IPS-NIHi7 (cell line): Measurements from ENCODE around the gene BPIFB6.
"Not testable (repeated sequence)": the region's sequence is repeated elsewhere in the genome, so short reads cannot be mapped to it uniquely, and the experiment has no call there.

ENCODE experiments used
- DNase-seq: peaks from one replicate; pipeline ENCODE4 v3.0.0; 2012; ENCODE audit warnings: mixed read lengths; ENCODE audit errors: extremely low spot score

Gene BPIFB6

DNA sequence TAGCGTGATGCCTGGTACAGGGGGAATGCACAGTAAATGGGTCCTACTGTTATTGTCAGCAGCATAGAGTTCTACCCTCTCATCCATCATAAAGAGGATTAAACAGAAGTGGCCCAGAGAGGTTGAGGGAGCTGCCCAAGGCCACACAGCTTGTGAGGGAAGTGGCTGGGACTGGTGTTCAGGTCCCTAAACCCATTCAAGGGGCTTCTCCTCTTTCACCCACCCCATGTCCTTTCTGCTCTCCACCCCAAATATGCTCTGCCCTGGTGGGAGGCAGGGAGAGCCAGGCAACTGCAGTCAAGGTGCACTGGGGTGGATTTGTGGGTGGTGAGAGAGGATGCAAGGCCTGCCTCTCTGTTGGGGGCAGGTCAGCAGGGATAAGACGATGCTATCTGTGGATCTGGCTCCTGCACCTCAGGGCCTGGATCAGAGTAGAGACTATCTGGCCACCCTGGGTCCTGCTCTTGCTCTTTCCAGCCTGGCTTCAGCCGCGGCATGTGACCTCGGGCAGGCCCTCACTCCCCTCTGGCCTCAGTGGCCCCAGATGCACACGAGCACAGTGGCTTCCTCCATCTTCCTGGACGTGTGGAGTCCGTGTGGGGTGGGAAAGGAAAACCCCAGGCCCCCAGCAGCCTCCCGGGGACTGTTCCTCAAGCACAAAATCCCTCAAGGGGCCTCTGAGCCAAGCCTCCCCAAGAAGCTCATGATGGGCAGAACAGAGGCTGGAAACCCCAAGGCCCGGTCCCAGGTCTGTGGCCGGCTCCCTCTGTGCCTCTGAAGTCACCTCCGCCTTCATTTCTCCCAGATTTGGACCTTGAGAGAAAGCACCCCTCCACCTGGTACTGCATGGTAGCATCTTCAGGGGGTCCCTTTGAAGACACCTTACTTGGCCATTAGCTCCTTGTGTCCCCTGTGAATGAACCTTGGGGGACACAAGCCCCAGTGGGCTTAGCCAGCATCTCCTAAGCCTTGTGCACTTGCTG lies 3.4 kb upstream of the BPIFB6 start:
- DNase-seq = no peak

DNA sequence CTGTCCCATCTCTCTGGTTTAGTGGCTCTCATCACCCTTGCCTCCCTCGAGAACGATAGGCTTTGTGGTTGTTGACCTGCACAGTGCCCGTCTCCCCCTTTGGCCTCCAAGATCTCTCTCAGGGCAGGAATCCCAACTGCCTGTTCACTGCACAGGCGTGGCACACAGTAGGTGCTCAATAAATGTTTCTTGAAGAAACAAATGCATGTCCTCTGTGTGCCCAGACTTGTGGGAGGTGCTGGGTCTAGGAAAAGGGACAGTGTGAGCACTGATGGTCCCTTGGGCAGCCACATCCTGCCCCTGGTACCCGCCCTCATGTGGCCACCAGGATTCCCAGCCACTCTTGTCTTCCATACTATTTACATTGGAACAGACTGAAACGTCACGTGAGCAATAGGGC lies 2.6 kb upstream of the BPIFB6 start:
- no peak for DNase-seq

DNA sequence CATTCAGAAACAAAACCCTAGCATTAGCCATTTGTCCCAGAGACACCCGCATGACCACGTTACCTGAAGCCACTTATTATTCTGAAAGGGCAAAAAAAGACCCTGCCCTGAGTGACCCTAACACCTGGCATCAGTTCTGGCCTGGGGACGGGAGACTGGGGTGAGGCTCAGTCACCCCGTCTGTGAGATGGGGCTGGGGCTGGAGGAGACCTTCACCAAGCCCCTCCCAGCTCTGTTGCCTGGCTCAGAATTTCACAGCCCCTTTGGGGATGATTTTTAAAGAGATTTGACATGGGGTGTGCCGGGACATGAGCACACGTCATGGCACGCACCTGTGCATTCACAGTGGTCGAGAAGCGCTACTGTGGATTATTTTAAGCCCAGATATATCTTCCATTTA lies 1.4 kb upstream of the BPIFB6 start:
- no peak for DNase-seq

DNA sequence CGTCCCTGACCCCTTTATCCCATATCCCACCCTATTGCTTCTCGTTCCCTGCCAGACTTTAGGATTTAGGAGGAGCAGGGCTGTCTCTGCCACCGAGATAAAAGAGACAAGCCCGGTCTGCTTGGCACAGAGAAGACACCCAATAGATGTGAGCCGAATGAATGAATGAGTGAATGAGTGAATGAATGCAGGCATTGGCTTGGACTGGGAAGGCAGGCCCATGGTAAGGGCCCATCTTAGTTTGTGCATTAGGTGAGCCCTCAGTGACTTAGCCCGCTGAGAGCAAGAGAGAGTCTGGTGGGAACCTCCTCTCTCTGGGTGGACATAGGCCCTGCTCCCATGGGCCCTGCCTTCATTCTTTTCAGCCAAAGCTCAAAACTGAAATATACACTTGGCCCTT lies 879 bp upstream of the BPIFB6 start:
- DNase-seq = no peak

DNA sequence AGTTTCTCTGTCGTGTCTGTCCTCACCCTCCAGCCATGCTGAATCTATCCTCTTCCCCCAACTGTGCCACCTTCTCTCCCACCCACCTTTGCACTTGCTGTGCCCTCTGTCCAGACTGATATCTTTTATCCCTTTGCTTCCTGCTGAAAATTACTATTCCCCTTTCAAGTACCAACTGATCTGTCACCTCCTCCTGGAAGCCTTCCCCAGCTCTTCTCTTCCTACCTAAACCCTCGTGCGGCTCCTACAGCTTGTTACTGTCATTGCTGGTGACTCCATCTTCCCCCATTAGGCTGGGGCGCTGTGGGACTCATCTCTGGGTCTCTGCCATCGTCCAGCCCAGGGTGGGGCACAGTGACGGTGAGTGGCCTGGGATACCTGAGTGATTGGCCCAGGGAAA lies 1.1 kb downstream of the BPIFB6 start:
- no peak for DNase-seq

DNA sequence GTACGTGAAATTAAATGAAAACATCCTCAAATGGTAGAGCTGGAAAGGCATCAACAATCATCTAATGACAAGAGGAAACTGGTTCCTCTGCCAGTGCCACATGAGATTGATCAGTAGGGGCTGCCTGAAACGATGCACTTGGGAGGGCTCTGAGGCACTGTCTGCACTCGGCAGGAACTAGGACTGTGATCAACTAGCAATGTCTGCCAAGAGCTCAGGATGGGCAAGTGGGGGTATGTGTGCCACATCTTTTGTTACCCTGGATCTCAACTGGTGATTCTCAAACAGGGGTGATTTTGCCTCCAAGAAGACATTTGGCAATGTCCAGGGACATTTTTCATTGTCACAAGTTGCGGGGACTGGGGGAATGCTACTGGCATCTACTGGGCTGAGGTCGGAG lies 1.9 kb downstream of the BPIFB6 start:
- no peak for DNase-seq

DNA sequence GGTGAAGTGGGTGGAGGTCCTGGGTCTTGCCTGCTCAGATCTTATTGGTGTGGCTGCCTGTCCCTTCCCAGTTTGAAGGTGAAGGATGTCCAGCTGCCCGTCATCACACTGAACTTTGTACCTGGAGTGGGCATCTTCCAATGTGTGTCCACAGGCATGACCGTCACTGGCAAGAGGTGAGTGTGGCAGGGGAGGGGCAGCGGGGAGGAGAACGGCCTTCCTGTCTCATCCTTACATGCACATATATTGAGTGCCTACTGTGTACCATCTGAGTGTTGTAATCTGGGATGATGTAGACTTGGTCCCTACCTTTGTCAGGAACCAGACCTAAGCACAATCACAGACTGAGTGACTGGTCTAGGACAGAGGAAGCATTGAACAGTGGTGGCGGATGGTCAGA lies 2.7 kb downstream of the BPIFB6 start:
- DNase-seq = no peak

DNA sequence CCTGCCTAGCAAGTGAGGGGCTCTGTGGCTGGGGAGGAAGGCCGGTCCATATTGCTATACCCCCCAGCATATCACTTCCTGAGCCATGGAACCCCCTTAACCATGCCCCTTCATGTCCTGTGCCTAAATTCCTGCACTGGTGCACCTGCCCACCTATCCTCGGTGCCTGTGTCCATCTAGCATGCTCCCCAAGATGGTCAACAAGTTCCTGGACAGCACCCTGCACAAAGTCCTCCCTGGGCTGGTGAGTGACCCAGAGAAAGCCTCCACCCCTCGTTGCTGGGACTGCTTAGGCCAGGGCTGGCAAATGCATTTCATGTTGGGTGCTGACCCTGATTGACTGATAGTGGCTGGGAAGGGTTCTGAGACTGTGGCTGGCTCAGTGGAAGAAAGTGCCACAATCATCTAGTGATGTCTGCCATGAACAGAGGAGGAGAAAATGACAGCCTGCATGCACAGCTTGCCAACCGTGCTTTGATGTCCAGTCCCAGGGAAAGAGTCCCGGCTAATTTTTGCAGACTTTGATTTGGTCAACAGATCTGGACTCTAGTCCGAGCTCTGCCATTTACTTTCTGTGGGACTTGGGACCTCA lies 3.5 kb downstream of the BPIFB6 start:
- no peak for DNase-seq

DNA sequence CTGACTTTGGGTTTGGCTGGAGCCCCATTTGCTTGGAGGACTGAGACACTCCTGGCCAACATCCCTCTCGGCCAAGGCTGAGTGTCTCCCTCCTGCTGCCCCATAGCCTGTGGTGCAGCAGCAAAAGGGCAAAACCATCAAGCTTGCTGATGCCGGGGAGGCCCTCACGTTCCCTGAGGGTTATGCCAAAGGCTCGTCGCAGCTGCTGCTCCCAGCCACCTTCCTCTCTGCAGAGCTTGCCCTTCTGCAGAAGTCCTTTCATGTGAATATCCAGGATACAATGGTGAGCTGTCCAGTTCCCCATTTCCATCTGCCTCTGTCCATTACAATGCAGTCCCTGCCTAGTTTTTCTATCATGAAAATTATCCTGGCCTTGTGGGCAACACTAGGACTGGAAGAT lies 6.0 kb downstream of the BPIFB6 start:
- no peak for DNase-seq

DNA sequence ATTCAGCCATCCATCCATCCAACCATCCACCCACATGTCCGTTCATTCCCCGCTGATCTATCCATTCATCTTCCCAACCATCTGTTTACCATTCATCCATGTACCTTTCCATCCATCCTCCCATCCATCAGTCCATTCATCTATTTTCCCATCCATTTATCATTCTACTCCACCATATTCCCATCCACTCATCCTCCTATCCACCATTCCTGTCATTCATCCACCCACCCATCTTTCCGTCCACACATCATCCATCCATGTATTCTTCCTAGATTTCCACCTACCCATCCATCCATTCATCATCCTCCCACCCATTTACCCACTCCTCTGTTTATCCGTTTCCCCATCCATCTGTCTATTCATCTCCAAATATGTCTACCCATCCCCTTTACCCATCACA lies 6.8 kb downstream of the BPIFB6 start:
- DNase-seq = no peak

DNA sequence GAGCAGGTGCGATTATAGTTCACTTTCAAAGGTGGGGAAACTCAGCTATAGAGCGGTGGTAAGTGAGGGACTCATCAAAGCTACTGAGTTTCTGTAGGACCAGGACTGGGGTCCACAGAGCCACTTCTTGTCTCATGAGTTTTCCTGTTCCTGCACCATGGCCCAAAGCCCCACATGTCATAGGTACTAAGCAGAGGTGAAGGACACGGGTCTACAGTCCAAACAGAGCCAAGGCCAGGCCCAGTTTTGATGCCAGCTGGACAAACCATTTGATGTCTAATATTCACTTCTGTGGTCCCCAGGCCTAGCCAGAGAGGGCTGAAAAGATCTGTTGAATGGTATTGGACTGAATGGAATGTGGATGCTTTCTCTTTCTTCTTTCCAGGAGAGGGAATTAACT lies 11.0 kb downstream of the BPIFB6 start:
- DNase-seq = no peak

DNA sequence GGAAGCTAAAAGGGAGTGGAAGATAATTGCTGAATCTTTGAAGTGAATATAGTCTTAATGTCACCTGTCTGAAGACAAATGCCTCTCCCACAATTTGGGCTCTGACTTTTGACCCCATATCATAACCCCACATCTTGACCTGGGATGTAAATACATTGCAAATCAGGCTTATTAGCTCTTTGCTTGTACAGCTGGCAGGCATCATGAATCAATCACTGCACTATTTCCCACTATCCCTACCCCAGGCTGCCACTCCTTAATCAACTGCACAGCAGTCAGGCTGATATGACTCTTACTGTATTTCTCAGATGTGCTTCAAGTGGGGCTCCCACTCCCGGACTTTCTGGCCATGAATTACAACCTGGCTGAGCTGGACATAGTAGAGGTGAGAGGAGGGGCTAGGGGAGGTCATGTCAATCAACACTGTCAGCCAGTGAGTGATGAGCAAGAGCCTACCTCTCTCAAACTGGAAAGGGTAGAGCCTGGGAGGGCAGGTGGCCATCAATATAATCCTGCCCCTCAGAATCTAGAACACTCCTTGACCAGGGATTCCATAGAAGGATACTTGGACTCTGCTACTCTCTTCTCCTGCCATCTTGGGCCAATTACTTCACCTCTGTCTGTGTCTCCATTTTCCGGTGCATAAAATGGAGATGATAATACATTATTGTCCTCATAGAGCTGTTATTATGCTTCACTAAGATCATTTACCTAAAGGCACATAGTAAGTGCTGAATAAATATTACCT lies 11.7 kb downstream of the BPIFB6 start:
- no peak for DNase-seq

DNA sequence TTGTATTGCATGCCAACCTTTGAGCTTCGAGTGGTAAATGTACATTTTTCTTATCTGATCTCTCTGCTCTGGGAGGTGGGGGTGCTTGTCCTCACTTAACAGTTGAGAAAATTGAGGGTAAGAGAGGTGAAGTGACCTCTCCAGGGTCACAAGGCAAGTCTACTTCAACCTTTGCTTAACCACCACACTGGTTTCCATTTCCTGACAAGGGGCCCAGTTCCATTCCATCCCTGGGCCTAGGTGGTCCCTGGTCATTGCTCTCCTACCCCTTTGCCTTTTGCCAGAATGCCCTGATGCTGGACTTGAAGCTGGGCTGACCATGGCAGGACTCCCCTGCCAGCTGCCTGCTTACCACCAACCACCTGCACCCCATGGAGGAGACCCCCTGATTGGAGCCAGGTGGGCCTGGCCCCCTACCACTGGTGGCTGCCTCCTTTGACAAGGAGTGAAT lies 12.3 kb downstream of the BPIFB6 start:
- DNase-seq = no peak

DNA sequence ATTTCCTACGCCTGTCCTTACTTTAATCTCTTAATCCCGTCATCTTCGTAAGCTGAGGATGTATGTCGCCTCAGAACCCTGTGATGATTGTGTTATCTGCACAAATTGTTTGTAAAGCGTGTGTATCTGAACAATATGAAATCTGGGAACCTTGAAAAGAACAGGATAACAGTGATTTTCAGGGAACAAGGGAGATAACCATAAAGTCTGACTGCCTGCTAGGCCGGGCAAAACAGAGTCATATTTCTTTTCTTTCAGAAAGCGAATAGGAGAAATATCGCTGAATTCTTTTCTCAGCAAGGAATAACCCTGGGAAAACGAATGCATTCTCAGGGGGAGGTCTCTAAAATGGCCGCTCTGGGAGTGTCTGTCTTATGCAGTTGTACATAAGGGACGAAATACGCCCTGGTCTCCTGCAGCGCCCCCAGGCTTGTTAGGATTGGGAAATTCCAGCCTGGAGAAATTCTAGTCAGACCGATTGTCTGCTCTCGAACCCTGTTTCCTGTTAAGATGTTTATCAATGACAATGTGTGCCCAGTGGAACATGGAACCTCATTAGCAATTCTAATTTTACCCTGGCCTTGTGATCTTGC lies 13.8 kb downstream of the BPIFB6 start:
- not testable (repeated sequence) for DNase-seq

DNA sequence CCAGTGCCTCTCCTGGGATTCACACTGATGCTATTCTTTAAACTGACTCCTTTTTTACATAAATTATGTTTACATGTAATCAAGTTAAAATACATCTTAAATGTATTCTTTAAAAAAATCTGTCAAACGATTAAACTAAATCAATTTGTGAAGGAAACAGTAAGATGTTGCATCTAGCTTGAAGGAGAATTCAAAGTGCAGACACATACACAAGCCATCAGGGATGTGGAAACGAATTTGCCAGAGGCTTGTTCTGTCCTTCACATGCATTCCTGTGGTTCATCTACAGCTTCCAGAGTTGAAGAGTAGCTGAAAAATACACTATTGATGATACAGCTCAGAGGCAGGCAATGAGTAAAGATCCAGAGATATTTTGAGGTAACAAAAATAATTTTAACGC lies 15.0 kb downstream of the BPIFB6 start:
- DNase-seq = no peak

DNA sequence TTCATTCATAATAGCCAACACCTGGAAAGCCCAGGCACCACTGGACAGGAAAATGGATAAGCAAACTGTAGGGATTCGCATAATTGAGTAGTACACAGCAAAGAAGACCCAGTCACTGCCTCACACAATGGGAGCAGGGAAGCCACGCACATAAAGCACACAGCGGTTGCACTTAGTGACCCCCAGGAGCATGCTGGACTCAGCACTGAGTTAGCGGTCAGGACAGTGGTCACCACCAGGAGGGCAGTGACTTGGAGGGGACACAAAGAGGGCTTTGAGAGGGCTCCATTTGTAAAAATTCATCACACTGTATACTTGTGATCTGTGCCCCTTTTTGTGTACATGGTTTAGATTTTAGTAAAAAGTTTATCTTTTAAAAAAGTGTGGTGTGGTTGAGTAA lies 19.9 kb downstream of the BPIFB6 start:
- DNase-seq = no peak

DNA sequence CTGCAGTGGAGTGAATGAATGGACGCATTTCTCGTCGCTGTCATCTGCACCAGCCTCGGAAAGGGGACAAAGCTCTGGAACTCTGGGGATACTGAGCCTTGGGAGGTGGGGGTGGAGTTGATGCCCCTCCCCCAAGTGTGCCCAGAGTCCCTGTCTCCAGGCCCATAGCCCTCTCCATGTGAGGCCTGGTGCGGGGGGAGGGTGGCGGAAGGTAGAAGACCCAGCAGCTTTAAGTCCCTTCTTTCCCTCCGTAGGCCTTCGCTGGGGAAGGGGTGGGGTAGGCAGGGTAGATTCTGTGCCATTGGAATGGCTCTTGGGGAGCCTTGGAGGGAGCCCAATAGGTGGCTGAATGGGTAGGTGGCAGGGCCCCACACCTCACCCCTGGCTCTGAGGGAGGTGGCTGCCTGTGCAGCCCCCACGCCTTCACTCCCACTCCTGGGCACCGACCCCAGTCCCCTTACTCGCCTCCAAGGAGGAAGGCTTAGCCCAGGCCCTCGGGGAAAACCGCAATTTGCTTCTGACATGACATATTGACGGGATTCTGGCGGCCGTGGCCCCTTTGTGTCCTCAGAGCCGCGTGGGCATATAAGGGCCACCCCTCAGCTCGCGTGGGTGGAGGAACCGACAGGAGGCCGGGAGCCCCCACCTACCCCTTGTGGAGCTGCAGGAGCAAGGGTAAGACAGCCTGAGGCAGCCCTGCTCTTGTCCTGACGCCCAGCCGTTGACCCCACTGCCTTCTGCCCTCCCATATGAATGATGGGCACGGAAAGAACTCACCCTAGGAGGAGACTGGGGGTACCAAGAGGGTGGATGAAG lies 22.1 kb downstream of the BPIFB6 start, which contains the start of gene BPIFB3:
Gene BPIFB3 (plus strand): TSS at position 613 of the 816 bp plus-strand sequence. CDS start 1,533 bp downstream, outside the sequence.
- peak; percentile 26 for DNase-seq

DNA sequence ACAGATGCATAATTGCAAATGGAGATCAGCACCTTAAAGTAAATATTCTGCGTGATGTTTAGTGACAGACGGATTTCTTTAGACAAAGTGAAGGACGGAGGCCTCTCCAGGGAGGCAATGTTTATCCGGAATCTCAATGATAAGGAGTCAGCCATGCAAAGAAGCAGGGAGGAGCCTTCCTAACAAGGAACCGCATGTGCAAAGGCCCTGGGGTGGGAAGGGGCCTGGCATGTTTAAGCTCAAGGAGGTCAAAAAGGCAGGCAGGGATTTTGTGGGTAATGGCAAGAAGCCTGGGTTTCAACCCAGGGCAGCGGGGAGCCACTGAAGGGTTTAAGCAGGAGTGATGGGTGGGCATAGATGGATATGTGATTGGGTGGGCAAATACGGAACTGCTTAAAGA lies 22.9 kb downstream of the BPIFB6 start:
- DNase-seq = no peak

DNA sequence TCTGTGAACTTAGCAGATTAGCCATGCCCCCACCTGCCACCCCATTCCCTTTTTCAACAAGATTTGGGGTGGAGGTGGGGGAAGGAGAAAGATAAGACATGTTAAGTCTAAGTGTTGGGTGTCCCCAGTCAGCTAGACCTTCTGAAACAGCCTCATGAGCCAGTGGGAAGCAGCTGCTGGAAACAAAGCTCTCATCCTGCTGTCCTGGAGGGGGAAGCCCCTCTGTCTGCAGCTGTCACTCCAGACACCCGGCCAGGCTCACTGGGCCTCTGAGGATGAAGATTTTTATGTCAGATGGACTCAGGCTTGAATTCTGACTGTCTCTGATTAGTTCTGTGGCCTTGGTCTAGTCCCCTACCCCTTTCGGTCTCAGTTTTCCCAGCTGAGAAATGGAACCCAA lies 23.3 kb downstream of the BPIFB6 start:
- no peak for DNase-seq

DNA sequence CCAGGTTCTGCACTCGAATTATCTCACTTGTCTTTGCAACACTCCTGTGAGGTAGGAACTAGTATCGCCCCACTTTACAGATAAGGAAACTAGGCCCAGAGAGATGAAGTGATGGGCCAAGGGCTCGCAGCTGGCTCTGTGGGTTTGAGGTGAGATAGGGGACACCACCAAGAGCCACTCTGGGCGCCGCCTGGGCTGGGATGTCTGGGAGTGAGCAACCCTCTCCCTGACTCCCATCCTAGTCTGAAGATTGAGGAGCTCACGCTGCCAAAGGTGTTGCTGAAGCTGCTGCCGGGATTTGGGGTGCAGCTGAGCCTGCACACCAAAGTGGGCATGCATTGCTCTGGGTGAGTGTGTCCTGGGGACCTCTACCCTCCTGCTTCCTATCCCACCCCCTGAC lies 27.7 kb downstream of the BPIFB6 start:
- no peak for DNase-seq

DNA sequence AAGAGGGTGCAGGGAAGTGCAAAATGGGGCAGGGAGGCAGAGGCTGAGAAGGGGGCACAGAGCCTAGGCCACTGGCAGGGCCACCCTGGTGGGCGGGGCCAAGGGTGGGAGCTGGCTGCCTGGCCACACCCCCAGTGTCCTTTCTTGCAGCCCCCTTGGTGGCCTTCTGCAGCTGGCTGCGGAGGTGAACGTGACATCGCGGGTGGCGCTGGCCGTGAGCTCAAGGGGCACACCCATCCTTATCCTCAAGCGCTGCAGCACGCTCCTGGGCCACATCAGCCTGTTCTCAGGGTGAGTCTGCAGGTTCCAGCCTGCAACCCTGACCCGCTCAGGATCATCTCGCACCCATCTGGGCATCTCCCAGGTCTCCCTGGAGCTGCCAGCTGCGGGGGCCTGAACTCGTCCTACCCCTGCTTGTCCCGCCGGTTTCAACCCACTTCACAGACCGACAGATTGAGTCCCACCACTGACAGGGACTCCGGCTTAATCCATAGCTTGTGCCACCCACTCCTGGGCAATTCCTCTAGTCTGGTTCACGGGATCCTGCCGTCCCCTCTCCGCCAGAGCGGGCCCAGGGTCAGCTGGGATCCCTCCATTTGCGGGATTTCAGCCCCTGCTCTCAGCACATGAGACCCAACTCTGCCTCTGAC lies 28.4 kb downstream of the BPIFB6 start:
- peak; percentile 39 for DNase-seq
